ENCODE results near the gene CRB3. TPM values are rescaled to one million over a fixed set of nuclear protein-coding genes. Genes with fewer than 3 reads are reported as not detected.

The CRB3 gene
- total RNA-seq, 4 donors from 2014 or later = 21.5 to 245 (median 190) TPM

DNA sequence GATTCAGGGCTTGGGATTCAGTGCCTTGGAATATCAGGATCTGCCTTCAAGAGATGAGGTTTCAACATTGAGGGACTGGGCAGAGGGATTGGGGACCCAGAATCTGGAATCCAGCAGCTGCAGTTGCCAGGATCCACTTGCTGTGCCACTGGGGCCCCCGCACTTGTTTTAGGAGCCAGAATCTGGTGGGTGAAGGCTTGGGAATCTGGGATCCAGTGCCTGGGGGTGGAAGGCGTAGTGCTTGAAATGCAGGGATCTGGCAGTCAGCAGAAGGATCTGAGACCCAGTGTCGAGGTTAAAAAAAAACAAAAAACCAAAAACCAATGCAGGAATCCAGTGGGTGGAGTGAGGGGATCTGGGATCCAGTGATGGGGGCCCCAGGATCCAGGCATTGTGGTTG, 23.2 kb upstream of the CRB3 start:
- H3K36me3 ChIP-seq = peaks cover 0 to 11% (median 0%) of the 10 kb centered on the region in 3 donors
- no peaks in the 10 kb centered on the region for H3K4me1 ChIP-seq
- H3K4me3 ChIP-seq = no peak overlapping the region
- H3K27me3 ChIP-seq = no peaks in the 10 kb centered on the region
- H3K27ac ChIP-seq = no peak overlapping the region
- no peak for DNase-seq
- TF ChIP-seq, protein P1, sequence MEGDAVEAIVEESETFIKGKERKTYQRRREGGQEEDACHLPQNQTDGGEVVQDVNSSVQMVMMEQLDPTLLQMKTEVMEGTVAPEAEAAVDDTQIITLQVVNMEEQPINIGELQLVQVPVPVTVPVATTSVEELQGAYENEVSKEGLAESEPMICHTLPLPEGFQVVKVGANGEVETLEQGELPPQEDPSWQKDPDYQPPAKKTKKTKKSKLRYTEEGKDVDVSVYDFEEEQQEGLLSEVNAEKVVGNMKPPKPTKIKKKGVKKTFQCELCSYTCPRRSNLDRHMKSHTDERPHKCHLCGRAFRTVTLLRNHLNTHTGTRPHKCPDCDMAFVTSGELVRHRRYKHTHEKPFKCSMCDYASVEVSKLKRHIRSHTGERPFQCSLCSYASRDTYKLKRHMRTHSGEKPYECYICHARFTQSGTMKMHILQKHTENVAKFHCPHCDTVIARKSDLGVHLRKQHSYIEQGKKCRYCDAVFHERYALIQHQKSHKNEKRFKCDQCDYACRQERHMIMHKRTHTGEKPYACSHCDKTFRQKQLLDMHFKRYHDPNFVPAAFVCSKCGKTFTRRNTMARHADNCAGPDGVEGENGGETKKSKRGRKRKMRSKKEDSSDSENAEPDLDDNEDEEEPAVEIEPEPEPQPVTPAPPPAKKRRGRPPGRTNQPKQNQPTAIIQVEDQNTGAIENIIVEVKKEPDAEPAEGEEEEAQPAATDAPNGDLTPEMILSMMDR (IDR thresholded peaks at IDR 0.05) = no peak
- TF ChIP-seq POLR2A (IDR thresholded peaks at IDR 0.05) = no peak
- no peaks in the 10 kb centered on the region for H3K9me3 ChIP-seq

GRCh38 chr19:6442087-6442688, 21.9 kb upstream of the CRB3 start:
- no peaks in the 10 kb centered on the region for H3K9me3 ChIP-seq
- no peak overlapping the region for H3K4me3 ChIP-seq
- no peaks in the 10 kb centered on the region for H3K27me3 ChIP-seq
- DNase-seq = no peak
- TF ChIP-seq, protein P1 (IDR thresholded peaks at IDR 0.05) = no peak
- no peak for TF ChIP-seq POLR2A (IDR thresholded peaks at IDR 0.05)
- H3K27ac ChIP-seq = no peak overlapping the region
- no peaks in the 10 kb centered on the region for H3K4me1 ChIP-seq
- peaks cover 0 to 21% (median 0%) of the 10 kb centered on the region in 3 donors for H3K36me3 ChIP-seq

- no peaks in the 10 kb centered on the region for H3K27me3 ChIP-seq
- DNase-seq = no peak
- peaks cover 0 to 26% (median 0%) of the 10 kb centered on the region in 3 donors for H3K36me3 ChIP-seq
- H3K27ac ChIP-seq = no peak overlapping the region
- no peaks in the 10 kb centered on the region for H3K9me3 ChIP-seq
- TF ChIP-seq POLR2A (IDR thresholded peaks at IDR 0.05) = no peak
- TF ChIP-seq, protein P1 (IDR thresholded peaks at IDR 0.05) = no peak
- no peak overlapping the region for H3K4me3 ChIP-seq
- no peaks in the 10 kb centered on the region for H3K4me1 ChIP-seq
Observed at GRCh38 chr19:6443986-6444385, 20.1 kb upstream of the CRB3 start.

DNA sequence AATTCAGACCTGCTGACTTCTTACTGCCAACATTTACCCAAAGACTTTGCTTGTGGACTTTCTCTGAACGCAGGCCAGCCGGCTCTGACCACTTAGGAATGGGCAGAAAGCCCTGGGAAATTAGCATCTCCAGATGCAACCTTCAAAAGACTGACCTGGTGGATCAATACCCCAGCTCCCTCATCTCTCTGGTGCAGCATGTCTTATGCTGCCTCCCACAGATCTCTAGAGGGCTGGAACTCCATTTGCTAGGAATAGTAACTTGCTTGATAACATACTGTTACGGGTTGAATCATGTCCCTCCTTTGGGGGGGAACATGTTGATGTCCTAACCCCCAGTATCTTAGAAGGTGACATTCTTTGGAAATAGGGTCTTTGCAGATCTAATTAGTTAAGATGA, 17.6 kb upstream of the CRB3 start:
- H3K27me3 ChIP-seq = no peaks in the 10 kb centered on the region
- no peaks in the 10 kb centered on the region for H3K4me1 ChIP-seq
- no peak overlapping the region for H3K27ac ChIP-seq
- H3K4me3 ChIP-seq = no peak overlapping the region
- H3K36me3 ChIP-seq = peaks cover 0 to 26% (median 0%) of the 10 kb centered on the region in 3 donors
- no peak for DNase-seq
- TF ChIP-seq POLR2A (IDR thresholded peaks at IDR 0.05) = no peak
- TF ChIP-seq, protein P1 (IDR thresholded peaks at IDR 0.05) = no peak
- H3K9me3 ChIP-seq = no peaks in the 10 kb centered on the region

DNA sequence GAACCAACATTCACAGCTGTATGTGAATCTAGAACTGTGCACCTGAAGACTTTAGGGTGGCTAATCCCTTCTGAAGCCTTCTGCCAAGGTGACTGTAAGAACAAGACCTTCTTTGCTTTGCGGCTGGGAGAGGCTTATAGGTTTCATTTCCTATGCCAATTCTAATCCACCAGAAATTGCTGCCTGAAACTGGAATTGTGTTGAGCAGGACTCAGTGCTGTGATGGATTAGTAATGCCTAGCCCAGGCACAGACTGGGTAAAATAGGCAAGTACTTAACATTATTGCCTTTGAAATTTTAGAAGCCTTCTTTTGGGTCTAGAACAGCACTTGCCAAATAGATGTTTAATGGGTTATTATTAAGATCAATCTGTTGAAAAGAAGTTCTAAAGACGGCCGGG, 16.0 kb upstream of the CRB3 start:
- DNase-seq = no peak
- TF ChIP-seq POLR2A (IDR thresholded peaks at IDR 0.05) = no peak
- TF ChIP-seq, protein P1 (IDR thresholded peaks at IDR 0.05) = no peak
- Histone ChIP-seq H3K27me3 (no peaks in the 10 kb centered on the region), H3K9me3 (no peaks in the 10 kb centered on the region), H3K4me1 (no peaks in the 10 kb centered on the region), H3K36me3 (peaks cover 0 to 39% (median 0%) of the 10 kb centered on the region in 3 donors), H3K27ac (no peak overlapping the region), H3K4me3 (no peak overlapping the region)
